HG03196 (cell line): Measurements from ENCODE around the gene HUS1.
"Not testable (repeated sequence)": the region's sequence is repeated elsewhere in the genome, so short reads cannot be mapped to it uniquely, and the experiment has no call there.

ENCODE experiments used
- ATAC-seq: cut with Tn5 transposase; IDR thresholded peaks from one replicate; pipeline ENCODE4 v1.9.1; 2021; ENCODE audit not compliant: unreplicated experiment

Gene HUS1

GRCh38 chr7:47945261-47946015 lies 34.0 kb downstream of the HUS1 start:
- peak; percentile 50 for ATAC-seq

GRCh38 chr7:47944536-47945260 lies 34.7 kb downstream of the HUS1 start:
- ATAC-seq: no peak

GRCh38 chr7:47943676-47944474 lies 35.5 kb downstream of the HUS1 start:
- ATAC-seq: no peak

- not testable (repeated sequence) for ATAC-seq
Measured at GRCh38 chr7:47942651-47943050, 36.8 kb downstream of the HUS1 start.

GRCh38 chr7:47942132-47942531 lies 37.3 kb downstream of the HUS1 start:
- ATAC-seq: no peak

GRCh38 chr7:47941136-47941844 lies 38.1 kb downstream of the HUS1 start:
- no peak for ATAC-seq

GRCh38 chr7:47940088-47941013 lies 39.1 kb downstream of the HUS1 start:
- no peak for ATAC-seq

GRCh38 chr7:47939425-47940036 lies 39.9 kb downstream of the HUS1 start:
- ATAC-seq: no peak

- ATAC-seq: no peak
Measured at GRCh38 chr7:47938574-47939165, 40.7 kb downstream of the HUS1 start.

- peak; percentile 68 for ATAC-seq
Measured at GRCh38 chr7:47937711-47938573, 41.5 kb downstream of the HUS1 start.

- ATAC-seq: peak; percentile 96
Measured at GRCh38 chr7:47937065-47937687, 42.2 kb downstream of the HUS1 start.

GRCh38 chr7:47936323-47936722 lies 43.1 kb downstream of the HUS1 start:
- no peak for ATAC-seq

GRCh38 chr7:47935336-47935735 lies 44.1 kb downstream of the HUS1 start:
- no peak for ATAC-seq

GRCh38 chr7:47934831-47935230 lies 44.6 kb downstream of the HUS1 start:
- no peak for ATAC-seq

GRCh38 chr7:47933215-47933614 lies 46.2 kb downstream of the HUS1 start:
- no peak for ATAC-seq

- ATAC-seq: no peak
Measured at GRCh38 chr7:47932466-47933037, 46.9 kb downstream of the HUS1 start.

GRCh38 chr7:47932016-47932415 lies 47.4 kb downstream of the HUS1 start:
- ATAC-seq: no peak
